ENCODE measurements around the gene SSH2. TPM values are rescaled to one million over a fixed set of nuclear protein-coding genes. Genes with fewer than 3 reads are reported as not detected.

The SSH2 gene
- total and polyA plus RNA-seq, 2 experiments from 2014 or later: 9.9 to 12.7 TPM

- Histone ChIP-seq H4K20me1 (ENCODE audit: insufficient read depth, poor library complexity, severe bottlenecking) (no peaks in the 10 kb centered on the region), H3K27ac (no peak overlapping the region), H3K4me2 (no peak overlapping the region), H3K36me3 (replicated peaks; ENCODE audit: insufficient read depth, low read depth) (no peaks in the 10 kb centered on the region), H3K9me2 (replicated peaks; ENCODE audit: insufficient read depth) (no peaks in the 10 kb centered on the region), H3K4me1 (ENCODE audit: insufficient read depth) (no peaks in the 10 kb centered on the region), H2AFZ (no peak overlapping the region), H3K4me3 (no peak overlapping the region), H3K27me3 (no peaks in the 10 kb centered on the region), H3K9me3 (ENCODE audit: low read depth) (no peaks in the 10 kb centered on the region), H3K79me2 (no peaks in the 10 kb centered on the region)
- 86% methylated on average over 1 of the region's 1 CpG for WGBS (ENCODE audit: low lambda C conversion rate, missing lambda C conversion rate)
- no peak for DNase-seq (ENCODE audit: low spot score)
- TF ChIP-seq EZH2phosphoT487 (IDR thresholded peaks at IDR 0.05; ENCODE audit: low read depth, severe bottlenecking, unreplicated experiment): no peak
- no peak for TF ChIP-seq CTCF (IDR thresholded peaks at IDR 0.05; ENCODE audit: poor library complexity)
Observed at GRCh38 chr17:29833801-29834200, 96.2 kb downstream of the SSH2 start.

GRCh38 chr17:29828676-29829284 lies 101.2 kb downstream of the SSH2 start:
- Histone ChIP-seq H3K9me3 (ENCODE audit: low read depth) (no peaks in the 10 kb centered on the region), H3K79me2 (no peaks in the 10 kb centered on the region), H4K20me1 (ENCODE audit: insufficient read depth, poor library complexity, severe bottlenecking) (no peaks in the 10 kb centered on the region), H2AFZ (no peak overlapping the region), H3K4me1 (ENCODE audit: insufficient read depth) (peaks cover 4% of the 10 kb centered on the region), H3K27me3 (no peaks in the 10 kb centered on the region), H3K4me2 (no peak overlapping the region), H3K4me3 (no peak overlapping the region), H3K27ac (no peak overlapping the region), H3K36me3 (replicated peaks; ENCODE audit: insufficient read depth, low read depth) (no peaks in the 10 kb centered on the region), H3K9me2 (replicated peaks; ENCODE audit: insufficient read depth) (no peaks in the 10 kb centered on the region)
- no peak for DNase-seq (ENCODE audit: low spot score)
- TF ChIP-seq EZH2phosphoT487 (IDR thresholded peaks at IDR 0.05; ENCODE audit: low read depth, severe bottlenecking, unreplicated experiment) (no peak), CTCF (IDR thresholded peaks at IDR 0.05; ENCODE audit: poor library complexity) (no peak), EZH2 (IDR thresholded peaks at IDR 0.05; ENCODE audit: borderline replicate concordance) (no peak)
- WGBS (ENCODE audit: low lambda C conversion rate, missing lambda C conversion rate): 63% methylated on average over 3 of the region's 3 CpGs

GRCh38 chr17:29827179-29827578 lies 102.8 kb downstream of the SSH2 start:
- Histone ChIP-seq H3K4me1 (ENCODE audit: insufficient read depth) (peaks cover 4% of the 10 kb centered on the region), H4K20me1 (ENCODE audit: insufficient read depth, poor library complexity, severe bottlenecking) (no peaks in the 10 kb centered on the region), H3K9me3 (ENCODE audit: low read depth) (no peaks in the 10 kb centered on the region)

More at GRCh38 chr17:29827179-29827578, 102.8 kb downstream of the SSH2 start:
- Histone ChIP-seq H2AFZ (no peak overlapping the region), H3K4me2 (no peak overlapping the region), H3K79me2 (no peaks in the 10 kb centered on the region), H3K36me3 (replicated peaks; ENCODE audit: insufficient read depth, low read depth) (no peaks in the 10 kb centered on the region), H3K4me3 (no peak overlapping the region), H3K27me3 (no peaks in the 10 kb centered on the region), H3K27ac (no peak overlapping the region), H3K9me2 (replicated peaks; ENCODE audit: insufficient read depth) (no peaks in the 10 kb centered on the region)
- no peak for DNase-seq (ENCODE audit: low spot score)
- TF ChIP-seq EZH2phosphoT487 (IDR thresholded peaks at IDR 0.05; ENCODE audit: low read depth, severe bottlenecking, unreplicated experiment): no peak
- TF ChIP-seq EZH2 (IDR thresholded peaks at IDR 0.05; ENCODE audit: borderline replicate concordance): no peak
- TF ChIP-seq CTCF (IDR thresholded peaks at IDR 0.05; ENCODE audit: poor library complexity): no peak
